ENCODE measurements around the gene MYH13.

MYH13 gene

GRCh38 chr17:10286324-10286723 lies 86.5 kb downstream of the MYH13 start:
- no peak for TF ChIP-seq CTCF (IDR thresholded peaks at IDR 0.05; ENCODE audit: extremely low read depth, insufficient read depth, missing control alignments)
- in situ Hi-C loops (cut with MboI; ENCODE audit: low pct_unique_long_range_greater_than_20kb, low sequenced_read_pairs, unreplicated experiment), result no loop called here
- DNase-seq (ENCODE audit: low spot score), result no peak

- no peak for DNase-seq (ENCODE audit: low spot score)
- TF ChIP-seq CTCF (IDR thresholded peaks at IDR 0.05; ENCODE audit: extremely low read depth, insufficient read depth, missing control alignments), result no peak
- in situ Hi-C loops (cut with MboI; ENCODE audit: low pct_unique_long_range_greater_than_20kb, low sequenced_read_pairs, unreplicated experiment), result no loop called here
Measured at GRCh38 chr17:10285896-10286295, 86.9 kb downstream of the MYH13 start.

GRCh38 chr17:10280068-10280467 lies 92.7 kb downstream of the MYH13 start:
- DNase-seq (ENCODE audit: low spot score), result no peak
- in situ Hi-C loops (cut with MboI; ENCODE audit: low pct_unique_long_range_greater_than_20kb, low sequenced_read_pairs, unreplicated experiment), result no loop called here
- no peak for TF ChIP-seq CTCF (IDR thresholded peaks at IDR 0.05; ENCODE audit: extremely low read depth, insufficient read depth, missing control alignments)

GRCh38 chr17:10278218-10278617 lies 94.6 kb downstream of the MYH13 start:
- no peak for DNase-seq (ENCODE audit: low spot score)
- in situ Hi-C loops (cut with MboI; ENCODE audit: low pct_unique_long_range_greater_than_20kb, low sequenced_read_pairs, unreplicated experiment), result no loop called here
- TF ChIP-seq CTCF (IDR thresholded peaks at IDR 0.05; ENCODE audit: extremely low read depth, insufficient read depth, missing control alignments), result no peak

GRCh38 chr17:10276436-10276835 lies 96.4 kb downstream of the MYH13 start:
- in situ Hi-C loops (cut with MboI; ENCODE audit: low pct_unique_long_range_greater_than_20kb, low sequenced_read_pairs, unreplicated experiment), result no loop called here
- TF ChIP-seq CTCF (IDR thresholded peaks at IDR 0.05; ENCODE audit: extremely low read depth, insufficient read depth, missing control alignments), result no peak
- no peak for DNase-seq (ENCODE audit: low spot score)

GRCh38 chr17:10275418-10275817 lies 97.4 kb downstream of the MYH13 start:
- in situ Hi-C loops (cut with MboI; ENCODE audit: low pct_unique_long_range_greater_than_20kb, low sequenced_read_pairs, unreplicated experiment), result no loop called here
- no peak for DNase-seq (ENCODE audit: low spot score)
- no peak for TF ChIP-seq CTCF (IDR thresholded peaks at IDR 0.05; ENCODE audit: extremely low read depth, insufficient read depth, missing control alignments)

- no peak for DNase-seq (ENCODE audit: low spot score)
- no peak for TF ChIP-seq CTCF (IDR thresholded peaks at IDR 0.05; ENCODE audit: extremely low read depth, insufficient read depth, missing control alignments)
- in situ Hi-C loops (cut with MboI; ENCODE audit: low pct_unique_long_range_greater_than_20kb, low sequenced_read_pairs, unreplicated experiment), result no loop called here
Measured at GRCh38 chr17:10271106-10271562, 101.7 kb downstream of the MYH13 start.

Measured in GM13977 (cell line).